PC-9 (cell line): ENCODE measurements around the gene MTG2.

Source experiments
- CTCF ChIP-seq: fragments of 200-600 bp; sonication (generic); conservative IDR thresholded peaks from 2 replicates; pipeline ENCODE4 v1.6.1; 2017; ENCODE audit warnings: mixed run types, antibody characterized with exemption, mild to moderate bottlenecking, moderate library complexity
- EZH2 ChIP-seq: fragments of 200-600 bp; sonication (generic); IDR thresholded peaks from 2 replicates; pipeline ENCODE4 v1.8.0; 2017; ENCODE audit warnings: antibody characterized with exemption, low read depth

- TF ChIP-seq CTCF = no peak
- no peak for TF ChIP-seq EZH2
Measured at GRCh38 chr20:62196286-62196685, 13.5 kb downstream of the MTG2 start.
